CD4-positive, alpha-beta T cell treated with Interleukin-4 for 1 hour (primary cell): Measurements from ENCODE around the gene PEX10.

ENCODE experiments used
- DNase-seq, 2 donors: peaks; one replicate each; pipeline ENCODE4 v3.0.0-alpha.2; 2020 to 2022

The PEX10 gene

DNA sequence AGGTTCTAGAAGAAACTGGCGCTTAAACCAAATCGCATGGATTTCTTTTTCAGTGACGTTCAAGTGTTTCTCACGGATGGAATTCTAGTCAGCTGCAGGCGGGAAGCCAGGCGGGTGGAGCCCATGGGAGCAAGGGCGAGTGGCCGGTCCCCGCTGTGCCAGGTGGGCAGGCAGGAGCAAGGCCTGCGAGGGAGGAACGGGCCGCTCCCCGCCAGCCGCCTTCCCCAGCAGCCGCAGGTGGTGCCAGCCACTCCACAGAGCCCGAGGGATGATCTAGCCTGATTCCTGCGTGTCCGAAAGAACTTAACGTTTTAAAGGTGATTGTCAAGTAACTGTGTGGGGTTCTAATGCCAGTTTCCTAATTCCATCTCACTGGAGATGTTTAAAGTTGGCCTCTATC, 9.1 kb downstream of the PEX10 start:
- DNase-seq, result no peak

DNA sequence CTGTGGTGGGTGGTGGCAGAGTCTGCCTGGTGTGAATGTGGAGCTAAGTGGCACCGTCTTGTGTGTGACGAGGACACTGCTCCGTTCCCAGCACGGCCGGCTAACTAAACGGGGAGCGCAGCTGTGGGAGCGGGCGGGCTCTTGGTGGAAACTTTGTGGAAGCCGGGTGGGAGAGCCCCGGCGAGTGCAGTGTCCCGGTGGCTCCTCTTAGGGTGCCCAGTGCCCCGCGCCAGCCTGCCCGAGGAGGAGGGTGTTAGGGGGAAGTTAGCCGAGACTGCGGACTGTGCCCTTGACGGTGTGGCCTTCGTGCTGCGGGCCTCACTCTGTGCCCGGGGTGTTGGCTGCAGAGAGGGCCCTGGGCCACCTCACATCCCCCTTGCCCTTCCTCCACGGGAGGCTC, 9.9 kb downstream of the PEX10 start:
- DNase-seq, result no peak

GRCh38 chr1:2400950-2401649, 11.3 kb downstream of the PEX10 start:
- DNase-seq, result no peak

DNA sequence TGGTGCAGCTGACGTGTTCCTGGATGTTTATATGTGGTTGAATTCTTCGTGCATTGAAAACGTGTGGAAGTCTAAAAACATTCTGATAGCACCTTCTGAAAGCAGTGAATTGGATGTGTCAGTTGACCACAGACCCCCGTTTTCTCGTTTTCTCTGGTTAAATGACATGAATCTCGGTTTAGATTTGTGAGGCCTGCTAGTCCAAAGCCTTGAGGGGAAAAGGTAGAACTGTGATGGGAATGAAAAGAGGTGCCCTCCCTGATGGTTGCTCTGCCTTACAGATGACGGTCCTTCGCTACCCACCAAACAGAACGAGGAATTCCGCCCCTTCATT, 11.8 kb downstream of the PEX10 start:
- no peak for DNase-seq

DNA sequence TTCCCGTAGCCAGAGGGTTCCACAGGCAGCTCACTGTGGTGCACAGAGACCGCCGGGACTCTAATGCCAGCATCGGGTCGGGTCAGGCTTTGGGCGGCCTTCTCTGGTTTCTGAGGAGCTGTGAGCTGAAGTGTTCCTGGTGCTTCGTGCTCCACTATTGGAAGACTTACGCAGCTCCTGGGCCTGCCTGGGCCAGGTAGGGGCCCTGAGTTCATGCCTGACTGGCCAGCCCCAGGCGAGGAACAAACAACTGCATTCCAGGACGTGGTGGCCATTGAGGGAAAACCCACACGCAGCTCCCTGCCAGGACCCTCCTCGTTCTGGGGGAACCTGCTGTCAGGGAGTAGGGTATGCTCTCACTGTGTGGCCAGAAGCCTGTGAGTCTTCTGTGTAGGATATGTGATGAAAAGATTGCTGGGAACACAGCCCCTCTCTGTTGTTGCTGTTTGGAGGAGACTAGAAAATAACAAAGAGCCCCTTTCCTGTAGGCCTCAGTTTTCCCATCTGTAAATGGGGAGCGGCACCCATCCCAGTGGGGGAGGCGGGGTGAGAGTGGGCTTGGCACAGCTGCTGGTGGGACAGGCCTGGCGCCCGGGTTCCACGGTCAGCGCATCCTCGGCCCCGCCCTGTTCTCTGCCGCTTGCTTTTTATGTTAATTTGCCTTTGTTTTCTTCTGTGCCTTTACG, 12.3 kb downstream of the PEX10 start:
- no peak for DNase-seq

GRCh38 chr1:2398871-2399270, 13.5 kb downstream of the PEX10 start:
- DNase-seq, result no peak

- DNase-seq, result no peak
Measured at GRCh38 chr1:2397007-2397679, 15.2 kb downstream of the PEX10 start.

GRCh38 chr1:2396476-2396875, 15.9 kb downstream of the PEX10 start:
- no peak for DNase-seq

DNA sequence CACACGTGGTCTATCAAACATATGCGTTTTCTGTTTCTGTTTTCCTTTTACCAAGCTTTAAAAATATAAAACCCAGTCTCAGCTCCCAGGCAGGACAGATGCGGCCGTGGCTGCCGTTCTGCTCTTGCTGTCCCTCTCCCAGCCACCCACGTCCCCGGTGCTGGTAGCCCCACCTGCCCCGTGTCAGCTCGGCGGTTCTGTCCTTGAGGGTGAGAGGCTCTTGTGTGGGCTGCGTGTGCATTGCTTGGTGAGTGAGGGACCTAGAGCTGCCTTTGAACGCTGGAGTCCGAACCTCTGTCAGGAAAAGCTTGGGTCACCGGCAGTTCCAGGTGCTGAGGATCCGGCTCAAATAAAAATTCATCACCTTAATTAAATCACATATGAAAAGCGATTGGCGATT, 16.3 kb downstream of the PEX10 start:
- no peak for DNase-seq

DNA sequence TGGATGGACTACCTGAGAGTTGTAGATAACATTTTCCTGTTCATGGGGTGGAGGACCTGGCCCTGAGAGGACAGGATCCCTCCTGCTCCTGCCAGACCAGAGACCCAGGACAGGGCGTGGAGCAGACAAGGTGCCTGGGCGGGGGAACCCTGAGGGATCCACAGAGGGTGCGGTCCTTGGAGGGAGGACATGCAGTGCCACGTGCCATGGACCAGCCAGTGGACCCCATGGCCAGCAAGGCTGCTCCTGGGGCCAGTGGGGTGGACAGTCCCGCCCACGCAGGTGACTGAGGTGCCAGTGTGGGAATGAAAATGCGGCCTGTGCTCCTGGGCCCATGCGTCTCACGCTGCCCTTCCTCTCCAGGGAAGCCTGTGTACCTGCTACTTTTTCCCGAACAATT, 17.1 kb downstream of the PEX10 start:
- DNase-seq, result no peak

- no peak for DNase-seq
Measured at GRCh38 chr1:2394761-2395160, 17.6 kb downstream of the PEX10 start.

- no peak for DNase-seq
Measured at GRCh38 chr1:2394220-2394619, 18.1 kb downstream of the PEX10 start.

DNA sequence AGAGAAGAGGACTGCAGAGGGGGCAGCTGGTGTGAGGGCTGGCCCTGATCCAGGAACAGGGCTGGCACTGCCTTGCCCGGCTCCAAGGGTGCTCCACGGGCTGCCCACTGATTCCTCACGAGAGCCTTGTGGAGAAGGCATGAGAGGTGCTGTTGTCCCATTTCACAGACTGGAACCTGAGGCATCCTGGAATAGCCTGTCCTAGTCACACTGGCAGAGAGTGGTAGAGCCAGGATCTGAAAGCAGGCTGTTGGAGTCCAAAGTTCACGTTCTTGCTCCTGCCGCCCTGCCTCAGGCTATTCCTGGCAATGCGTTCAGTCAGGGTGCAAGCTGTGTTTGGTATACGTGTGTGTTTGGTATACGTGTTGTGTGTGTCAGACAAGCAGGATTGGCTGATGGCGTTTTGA, 18.9 kb downstream of the PEX10 start:
- no peak for DNase-seq

- no peak for DNase-seq
Measured at GRCh38 chr1:2392686-2393085, 19.7 kb downstream of the PEX10 start.

DNA sequence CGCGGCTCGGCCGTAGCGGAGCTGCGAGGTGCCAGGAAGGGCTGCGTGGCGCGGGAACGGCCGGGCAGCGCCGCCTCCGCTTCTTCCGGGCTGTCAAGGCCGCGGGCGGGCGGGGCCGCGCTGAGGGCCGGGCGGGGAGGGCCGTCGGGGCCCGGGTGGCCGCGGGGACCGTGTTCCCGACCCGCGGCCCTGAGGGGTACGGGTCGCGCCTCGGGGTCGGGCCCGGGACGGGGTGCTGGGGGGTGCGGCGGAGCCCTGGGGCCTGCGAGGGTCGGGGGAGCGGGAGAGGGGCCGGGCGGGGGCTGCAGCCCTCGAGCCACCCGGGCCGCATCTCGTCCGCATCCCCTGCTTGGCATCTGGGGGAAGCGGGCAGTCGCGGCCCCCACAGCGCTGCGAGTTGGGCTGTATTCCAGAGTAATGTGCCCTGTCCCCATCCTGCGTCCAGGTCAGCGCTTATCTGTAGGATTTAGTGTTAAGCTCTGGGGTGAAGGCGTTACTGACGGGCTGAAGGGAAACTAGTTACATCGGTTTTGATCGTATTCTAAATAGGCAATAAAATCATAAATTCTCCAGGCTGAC, 20.3 kb downstream of the PEX10 start:
- no peak for DNase-seq

DNA sequence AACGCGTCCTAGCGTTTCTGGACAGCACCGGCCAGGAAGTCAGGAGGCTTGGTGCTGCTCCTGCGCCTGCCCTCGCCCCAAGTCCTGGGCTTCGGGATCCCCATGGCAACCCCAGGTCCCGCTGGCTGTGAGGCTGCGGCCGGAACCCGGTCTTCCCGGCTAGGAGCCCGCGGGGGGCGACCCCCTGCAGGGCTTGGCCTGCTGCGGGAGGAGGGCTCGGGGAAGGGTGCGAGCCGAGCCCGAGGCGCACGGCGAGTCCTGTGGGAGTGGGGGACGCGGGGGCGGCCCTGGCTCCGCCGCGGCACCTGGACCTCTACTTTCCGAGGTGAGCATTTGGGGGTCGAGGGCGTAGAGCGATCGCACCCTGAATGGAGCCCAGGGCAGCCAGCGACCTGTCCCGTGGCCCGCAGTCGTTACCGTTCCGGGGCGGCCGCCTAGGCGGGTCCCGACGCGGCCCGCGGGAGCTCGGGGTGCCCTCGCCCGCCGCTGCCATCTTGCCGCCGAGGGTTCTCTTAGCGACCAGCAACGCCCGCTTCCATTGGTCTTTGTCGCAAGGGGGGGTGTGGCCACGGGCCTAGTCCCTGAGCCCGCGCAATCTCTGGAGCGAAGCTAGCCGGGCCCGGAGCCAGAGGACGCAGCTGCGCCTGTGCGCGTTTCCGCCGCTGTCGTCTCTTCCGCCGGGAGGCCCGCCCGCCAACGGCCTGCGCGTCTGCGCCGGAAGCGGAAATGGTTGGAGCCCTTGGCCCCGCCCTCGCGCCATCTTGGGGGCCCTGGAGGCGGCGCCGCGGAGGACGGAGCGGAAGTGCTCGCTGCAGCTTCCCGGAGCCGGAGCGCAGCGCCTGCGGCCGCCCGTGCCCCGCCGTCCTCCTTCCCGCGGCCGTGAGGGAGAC, 21.1 kb downstream of the PEX10 start, which contains the start of the genes MORN1 and RER1:
TSS of gene MORN1 (minus strand) at position 514 of the 890 bp plus-strand sequence. CDS start at position 493, 21 bp downstream.
TSS of gene RER1 (plus strand) at position 801 of the 890 bp plus-strand sequence. CDS start 3,950 bp downstream, outside the sequence.
- peak; percentile 99 for DNase-seq

GRCh38 chr1:2389644-2390043, 22.7 kb downstream of the PEX10 start:
- no peak for DNase-seq

DNA sequence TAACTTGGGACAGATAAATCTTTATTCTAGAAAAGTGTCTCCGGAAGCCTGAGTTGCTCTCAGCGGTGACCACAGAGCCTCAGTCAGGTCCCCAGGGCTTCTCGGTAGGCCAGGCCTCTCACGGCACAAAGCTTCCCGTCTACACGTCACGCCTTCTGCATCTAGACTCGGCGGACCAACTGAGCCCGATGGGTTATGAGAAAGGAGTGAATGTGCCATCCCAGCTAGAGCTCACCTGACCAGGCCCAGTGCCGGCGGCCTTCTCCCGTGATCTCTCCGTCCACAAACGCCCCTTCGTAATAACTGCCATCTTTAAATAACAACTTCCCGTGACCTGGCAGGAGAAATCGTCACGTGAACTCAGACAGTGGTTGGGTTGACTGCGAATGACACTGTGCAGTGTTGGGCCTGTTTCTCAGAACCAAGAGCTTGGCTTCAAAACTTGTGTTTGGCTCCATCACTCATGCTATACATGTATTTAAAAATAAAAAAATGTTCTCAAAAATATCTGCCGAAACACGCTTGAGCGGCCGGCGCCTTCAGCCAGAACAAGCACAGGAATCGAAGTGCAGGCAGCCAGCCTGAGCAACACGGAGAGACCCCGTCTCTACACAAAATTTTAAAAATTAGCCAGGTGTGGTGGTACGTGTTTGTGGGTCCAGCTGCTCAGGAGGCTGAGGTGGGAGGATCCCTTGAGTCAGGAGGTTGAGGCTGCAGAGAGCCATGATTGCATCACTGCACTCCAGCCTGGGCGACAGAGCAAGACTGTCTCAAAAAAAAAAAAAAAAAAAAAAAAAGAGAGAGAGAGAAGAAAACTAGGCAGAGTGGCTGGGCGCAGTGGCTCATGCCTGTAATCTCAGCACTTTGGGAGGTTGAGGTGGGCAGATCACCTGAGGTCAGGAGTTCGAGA, 24.1 kb downstream of the PEX10 start:
- no peak for DNase-seq

DNA sequence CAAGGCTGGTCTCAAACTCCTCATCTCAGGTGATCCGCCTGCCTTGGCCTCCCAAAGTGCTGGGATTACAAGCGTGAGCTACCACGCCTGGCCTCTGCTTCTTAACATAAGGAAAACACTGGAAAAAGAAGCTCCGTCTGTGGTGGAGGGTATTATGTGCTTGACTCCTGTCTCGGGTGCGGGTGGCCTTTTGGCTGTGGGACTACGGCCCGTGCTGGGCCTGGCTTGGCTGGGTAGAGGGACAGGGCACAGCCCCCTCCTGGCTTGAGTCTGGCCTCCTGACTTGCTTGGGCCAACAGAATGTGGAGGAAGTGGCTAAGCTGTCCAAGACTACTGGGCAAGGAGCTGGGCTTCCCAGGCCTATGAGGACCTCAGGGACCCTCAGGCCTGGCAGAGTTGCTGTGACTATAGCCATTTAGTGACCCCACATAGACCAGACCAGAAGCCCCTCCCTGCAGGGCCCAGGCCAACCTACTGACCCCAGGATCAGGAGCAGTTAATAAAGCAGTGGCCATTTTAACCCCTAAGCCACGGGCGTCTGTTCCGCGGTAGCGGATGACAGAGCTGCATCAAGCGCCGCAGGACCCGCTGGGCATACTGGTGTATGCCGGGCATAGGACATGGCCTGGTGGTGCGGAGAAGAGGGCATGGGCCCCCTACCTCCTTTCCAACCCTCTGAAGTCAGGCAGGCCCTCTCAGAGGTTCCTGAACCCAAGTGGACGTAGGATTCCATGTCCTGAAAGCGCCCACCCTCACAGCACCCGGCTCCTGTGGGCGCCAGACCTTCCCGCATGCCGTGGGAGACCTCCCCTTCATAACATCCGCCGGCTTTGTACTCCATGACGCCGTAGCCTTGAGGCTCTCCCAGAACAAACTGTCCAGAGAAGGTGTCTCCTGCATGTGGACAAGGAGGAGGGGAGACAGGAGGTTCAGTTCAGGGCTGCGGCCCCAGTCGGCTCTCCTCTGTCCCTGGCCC, 25.4 kb downstream of the PEX10 start:
- DNase-seq, result no peak

DNA sequence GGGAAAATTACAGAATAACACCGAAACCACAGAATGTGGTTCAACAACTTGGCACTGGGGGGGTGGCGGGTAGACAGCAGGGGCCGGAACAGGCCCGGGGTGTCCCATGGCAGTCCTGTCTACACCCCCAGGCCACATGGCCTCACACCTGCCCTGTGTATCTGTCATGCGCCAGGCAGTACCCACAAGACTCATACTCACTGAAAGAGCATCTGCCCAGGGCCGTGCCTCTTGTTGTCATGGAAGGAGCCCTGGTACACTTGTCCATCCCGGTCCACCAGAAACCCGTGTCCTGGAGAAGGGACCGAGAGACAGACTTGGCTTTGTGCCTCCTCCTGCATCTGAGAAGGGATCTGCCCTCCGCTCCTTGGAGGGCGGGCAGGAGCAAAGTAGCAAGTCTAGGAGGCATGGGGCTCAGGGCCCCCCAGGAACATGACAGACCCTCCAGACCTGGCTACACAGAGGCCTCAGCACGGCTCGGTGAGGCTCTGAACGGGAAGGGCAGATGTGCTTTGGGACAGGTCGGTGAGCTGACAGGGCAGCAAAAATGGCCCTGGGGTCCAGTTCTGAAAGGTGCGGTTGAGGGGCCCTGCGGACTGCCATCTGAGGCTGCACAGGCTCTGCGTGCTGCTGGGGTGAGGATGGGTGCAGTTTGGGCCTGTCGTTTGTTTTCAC, 26.6 kb downstream of the PEX10 start:
- no peak for DNase-seq
